ENCODE data around the gene MFRP.

MFRP gene

GRCh38 chr11:119338318-119338890, 8.1 kb downstream of the MFRP start:
- DNase-seq (ENCODE audit: low spot score): peak; percentile 74

GRCh38 chr11:119337581-119338317, 8.8 kb downstream of the MFRP start:
- no peak for DNase-seq (ENCODE audit: low spot score)

GRCh38 chr11:119336744-119337469, 9.6 kb downstream of the MFRP start:
- DNase-seq (ENCODE audit: low spot score): no peak

- DNase-seq (ENCODE audit: low spot score): peak; percentile 46
These were observed 10.6 kb downstream of the MFRP start for GRCh38 chr11:119335655-119336543.

- DNase-seq (ENCODE audit: low spot score): no peak
These were observed 11.3 kb downstream of the MFRP start for GRCh38 chr11:119335091-119335654.

GRCh38 chr11:119334174-119334930, 12.2 kb downstream of the MFRP start, which contains the start of gene RNF26:
Gene RNF26, plus strand, starts transcription at chr11:119334527. Its CDS starts 596 bp downstream, at chr11:119335123.
- DNase-seq (ENCODE audit: low spot score): peak; percentile 96

- no peak for DNase-seq (ENCODE audit: low spot score)
These were observed 14.3 kb downstream of the MFRP start for GRCh38 chr11:119332111-119332765.

GRCh38 chr11:119330237-119330636, 16.3 kb downstream of the MFRP start:
- no peak for DNase-seq (ENCODE audit: low spot score)

GRCh38 chr11:119329320-119329719, 17.2 kb downstream of the MFRP start:
- no peak for DNase-seq (ENCODE audit: low spot score)

- DNase-seq (ENCODE audit: low spot score): no peak
These were observed 22.3 kb downstream of the MFRP start for GRCh38 chr11:119324189-119324588.

- peak; percentile 76 for DNase-seq (ENCODE audit: low spot score)
These were observed 22.9 kb downstream of the MFRP start for GRCh38 chr11:119323532-119324033.

- DNase-seq (ENCODE audit: low spot score): no peak
These were observed 23.5 kb downstream of the MFRP start for GRCh38 chr11:119322921-119323531.

GRCh38 chr11:119322360-119322739, 24.2 kb downstream of the MFRP start:
- DNase-seq (ENCODE audit: low spot score): no peak

- peak; percentile 67 for DNase-seq (ENCODE audit: low spot score)
These were observed 25.6 kb downstream of the MFRP start for GRCh38 chr11:119320776-119321524.

- no peak for DNase-seq (ENCODE audit: low spot score)
These were observed 26.2 kb downstream of the MFRP start for GRCh38 chr11:119320240-119320775.

- DNase-seq (ENCODE audit: low spot score): no peak
These were observed 26.7 kb downstream of the MFRP start for GRCh38 chr11:119319700-119320239.

- no peak for DNase-seq (ENCODE audit: low spot score)
These were observed 27.3 kb downstream of the MFRP start for GRCh38 chr11:119319136-119319699.

Measured in kidney tubule cell (primary cell).